G401 (cell line): ENCODE data around the gene SIL1. TPM values are rescaled to one million over a fixed set of nuclear protein-coding genes. Genes with fewer than 3 reads are reported as not detected.
"Not testable (repeated sequence)": the region's sequence is repeated elsewhere in the genome, so short reads cannot be mapped to it uniquely, and the experiment has no call there.

Experiments used
- DNase-seq: peaks from one replicate; pipeline ENCODE4 v3.0.0-alpha.2; 2015; ENCODE audit warnings: low spot score
- in situ Hi-C: cut with HindIII; loops from 2 replicates; pipeline ENCODE4 v1.10.0; 2016; ENCODE audit warnings: low sequenced_read_pairs, mixed read lengths
- total RNA-seq: library from RNA; depleted of rRNA; stranded (reverse); fragments of >200 nt; shearing (Covaris generic); gene quantifications from 2 replicates; pipeline ENCODE4 v1.2.3, GENCODE V29; 2014

SIL1 gene
- total RNA-seq, 1 experiment from 2014 or later = 66.4 TPM

DNA sequence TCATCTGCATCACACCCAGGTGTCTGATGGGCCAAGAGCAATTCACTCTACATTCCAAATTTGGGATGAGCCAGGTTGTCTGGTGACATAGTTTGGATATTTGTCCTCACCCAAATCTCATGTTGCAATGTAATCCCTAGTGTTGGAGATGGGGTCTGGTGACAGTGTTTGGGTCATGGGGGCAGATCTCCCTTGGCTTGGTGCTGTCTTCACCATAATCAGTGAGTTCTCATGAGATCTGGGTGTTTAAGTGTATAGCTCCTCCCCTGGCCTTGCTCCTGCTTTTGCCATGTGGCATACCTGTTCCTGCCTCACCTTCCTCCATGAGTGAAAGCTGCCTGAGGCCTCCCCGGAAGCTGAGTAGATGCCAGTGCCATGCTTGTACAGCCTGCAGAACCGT lies 7.4 kb upstream of the SIL1 start:
- in situ Hi-C loops = no loop called here
- DNase-seq = no peak

DNA sequence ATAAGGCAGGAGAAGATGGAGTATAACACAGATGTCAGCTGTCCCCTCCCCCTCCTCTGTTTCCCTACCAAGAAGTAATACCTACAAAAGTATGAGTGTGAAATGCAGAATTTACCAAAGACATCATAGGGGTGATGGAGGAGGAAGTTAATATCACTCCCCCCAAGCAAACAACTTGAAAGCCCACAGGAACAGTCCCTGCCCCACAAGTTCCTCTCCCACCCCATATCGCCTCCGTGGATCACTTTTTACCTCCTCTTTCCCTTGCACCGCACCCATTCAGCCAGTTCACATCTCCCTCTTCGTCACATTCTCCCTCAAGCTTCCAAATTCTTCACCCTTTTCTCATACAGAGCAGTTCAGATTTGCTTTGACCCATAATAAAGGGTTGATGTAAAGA lies 7.0 kb upstream of the SIL1 start:
- in situ Hi-C loops = no loop called here
- DNase-seq = no peak

DNA sequence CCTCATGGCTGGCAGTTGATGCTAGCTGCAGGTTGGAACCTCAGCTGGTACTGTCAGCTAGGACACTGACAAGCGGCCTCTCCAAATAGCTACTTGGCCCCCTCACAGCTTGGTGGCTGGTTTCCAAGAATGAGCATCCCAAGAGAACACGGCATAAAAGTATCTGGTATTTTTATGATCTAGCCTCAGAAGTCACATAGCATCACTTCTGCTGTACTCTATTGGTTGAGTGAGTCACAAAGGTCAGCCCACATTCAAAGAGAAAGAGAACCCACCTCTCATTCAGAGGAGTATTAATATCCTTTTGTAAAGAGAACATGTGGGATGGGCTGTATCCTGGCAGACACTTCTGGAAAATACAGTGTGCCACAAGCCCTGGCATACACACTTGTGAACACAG lies 6.0 kb upstream of the SIL1 start:
- peak; percentile 48 for DNase-seq
- in situ Hi-C loops = no loop called here

DNA sequence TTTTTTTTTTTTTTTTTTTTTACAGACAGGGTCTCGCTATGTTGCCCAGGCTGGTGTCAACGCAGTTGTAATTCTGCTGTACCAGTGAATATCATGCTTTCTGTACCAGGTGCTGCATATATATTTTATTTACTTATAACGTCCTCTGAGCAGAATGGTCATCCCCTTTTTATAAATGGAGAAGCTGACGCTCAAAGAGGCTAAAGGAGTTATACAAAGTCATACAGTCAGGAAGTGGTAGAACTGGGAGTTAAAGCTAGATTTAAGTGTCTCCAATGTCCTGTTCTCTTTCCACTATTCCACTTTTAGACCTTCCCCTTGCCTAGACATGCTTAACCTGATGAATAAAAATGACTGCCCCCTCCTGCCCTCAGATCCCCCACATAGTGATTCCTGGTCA lies 1.2 kb upstream of the SIL1 start:
- DNase-seq = no peak
- in situ Hi-C loops = no loop called here

DNA sequence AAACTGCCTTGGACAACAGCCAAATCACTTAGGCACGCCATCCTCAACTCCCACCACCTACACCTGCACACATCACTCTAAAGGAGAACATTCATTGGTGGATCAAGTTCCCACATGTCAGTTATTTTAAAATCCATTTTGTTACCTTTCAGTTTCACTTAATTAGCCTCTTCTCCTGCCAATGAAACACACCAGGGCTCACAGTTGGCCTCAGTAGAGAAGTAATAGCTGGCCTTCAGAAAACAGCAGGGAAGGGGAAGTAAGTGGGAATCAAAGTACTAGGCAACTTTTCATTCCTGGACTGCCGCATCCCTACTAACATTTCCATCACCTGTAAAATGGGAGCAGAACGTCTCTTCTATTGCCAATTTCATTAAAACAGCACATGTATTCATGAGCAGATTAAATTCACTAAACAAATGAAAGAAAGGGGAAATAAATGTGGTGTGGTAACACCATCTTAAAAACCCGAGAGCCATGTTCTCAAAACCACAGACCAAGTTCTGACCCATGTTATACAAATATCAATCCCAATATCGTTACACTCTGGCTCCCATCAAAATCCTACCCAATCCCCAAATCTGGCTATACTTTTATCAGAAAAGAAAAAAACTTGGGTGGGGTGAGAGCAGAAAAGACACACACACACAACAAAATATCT lies 1.7 kb downstream of the SIL1 start:
- in situ Hi-C loops = no loop called here
- no peak for DNase-seq

DNA sequence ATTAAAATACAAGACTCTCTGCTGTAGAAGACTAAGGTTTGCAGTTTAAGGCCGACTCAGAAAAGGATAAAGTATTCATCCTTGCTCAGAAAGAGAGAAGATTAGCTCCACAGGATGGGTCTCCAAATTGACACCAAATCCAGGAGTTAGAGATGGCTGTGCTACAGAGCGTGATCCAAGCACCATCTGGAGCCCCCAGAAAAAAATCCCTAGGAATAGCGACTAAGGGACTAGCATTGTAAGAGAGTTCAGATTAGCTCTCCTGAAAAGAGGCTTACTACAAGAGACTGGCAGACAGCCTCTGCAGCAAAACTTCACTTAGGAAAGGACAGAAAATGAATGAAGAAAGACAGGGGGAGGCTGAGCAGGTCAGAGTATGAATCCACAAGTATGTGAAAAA lies 3.7 kb downstream of the SIL1 start:
- DNase-seq = no peak
- in situ Hi-C loops = no loop called here

DNA sequence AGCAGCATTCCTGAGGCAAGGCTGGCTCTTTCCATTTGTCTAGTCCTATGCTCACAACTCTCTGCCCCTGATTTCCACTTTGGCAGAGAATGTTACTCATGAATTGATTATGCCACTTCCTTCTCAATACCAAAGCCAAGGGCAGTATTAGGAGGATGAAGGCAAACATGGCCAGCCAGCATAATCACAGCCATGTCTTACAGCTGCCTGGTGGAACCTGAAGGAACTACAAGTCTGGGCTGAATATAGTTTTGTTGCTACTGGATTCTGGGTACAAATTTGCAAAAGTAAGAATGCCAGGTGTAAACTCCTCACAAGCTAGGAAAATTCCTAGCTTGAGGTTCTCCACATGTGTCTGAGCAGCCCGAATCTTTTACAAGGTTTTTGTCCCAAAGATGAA lies 4.2 kb downstream of the SIL1 start:
- DNase-seq = no peak
- in situ Hi-C loops = no loop called here

DNA sequence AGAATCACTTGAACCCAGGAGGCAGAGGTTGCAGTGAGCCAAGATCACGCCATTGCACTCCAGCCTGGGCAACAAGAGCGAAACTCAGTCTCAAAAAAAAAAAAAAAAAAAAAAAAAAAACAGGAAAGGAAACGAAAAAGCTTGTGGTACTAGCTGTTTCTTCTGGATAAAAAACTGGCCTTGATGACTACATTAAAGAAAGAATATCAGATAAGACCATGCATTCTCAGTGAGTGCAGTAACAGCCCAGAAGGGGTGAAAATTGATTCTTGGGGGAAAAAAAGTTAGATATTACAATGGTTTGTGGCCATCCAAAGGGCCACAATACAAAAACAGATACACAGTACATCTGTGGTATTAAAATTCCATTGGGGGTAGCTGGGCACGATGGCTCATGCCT lies 5.3 kb downstream of the SIL1 start:
- in situ Hi-C loops, DNase-seq: not testable (repeated sequence)

DNA sequence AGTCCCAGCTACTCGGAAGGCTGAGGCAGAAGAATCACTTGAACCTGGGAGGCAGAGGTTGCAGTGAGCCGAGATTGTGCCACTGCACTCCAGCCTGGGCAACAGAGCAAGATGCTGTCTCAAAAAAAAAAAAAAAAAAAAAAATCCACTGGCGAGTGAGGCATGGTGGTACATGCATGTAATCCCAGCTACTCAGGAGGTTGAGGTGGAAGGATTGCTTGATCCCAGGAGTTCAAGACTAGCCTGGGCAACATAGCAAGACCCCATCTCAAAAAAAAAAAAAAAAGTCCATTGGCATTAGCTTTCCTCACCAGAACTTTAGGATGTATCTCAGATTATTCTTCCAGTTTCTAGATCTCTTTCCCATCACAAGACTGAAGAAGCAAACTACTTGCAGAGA lies 6.2 kb downstream of the SIL1 start:
- DNase-seq, in situ Hi-C loops: not testable (repeated sequence)

DNA sequence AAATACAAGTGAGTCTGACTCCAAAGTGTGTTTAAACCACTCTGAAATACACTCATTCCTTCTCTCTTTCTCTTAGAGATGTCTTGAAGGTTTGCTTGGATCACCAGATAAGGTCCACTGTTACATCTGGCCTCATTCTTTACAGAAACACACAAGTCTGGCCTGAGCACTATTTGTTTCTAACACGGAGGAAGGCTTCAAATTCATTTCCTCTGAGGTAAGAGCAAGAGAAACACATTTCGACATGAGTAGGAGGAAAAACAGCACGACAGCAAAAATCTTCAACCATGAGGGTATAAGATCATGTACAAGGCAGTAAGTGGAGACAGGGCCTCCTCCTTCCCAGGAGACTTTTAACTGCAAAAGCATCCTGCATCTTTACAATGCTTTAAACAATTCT lies 8.0 kb downstream of the SIL1 start:
- in situ Hi-C loops = no loop called here
- DNase-seq = no peak

DNA sequence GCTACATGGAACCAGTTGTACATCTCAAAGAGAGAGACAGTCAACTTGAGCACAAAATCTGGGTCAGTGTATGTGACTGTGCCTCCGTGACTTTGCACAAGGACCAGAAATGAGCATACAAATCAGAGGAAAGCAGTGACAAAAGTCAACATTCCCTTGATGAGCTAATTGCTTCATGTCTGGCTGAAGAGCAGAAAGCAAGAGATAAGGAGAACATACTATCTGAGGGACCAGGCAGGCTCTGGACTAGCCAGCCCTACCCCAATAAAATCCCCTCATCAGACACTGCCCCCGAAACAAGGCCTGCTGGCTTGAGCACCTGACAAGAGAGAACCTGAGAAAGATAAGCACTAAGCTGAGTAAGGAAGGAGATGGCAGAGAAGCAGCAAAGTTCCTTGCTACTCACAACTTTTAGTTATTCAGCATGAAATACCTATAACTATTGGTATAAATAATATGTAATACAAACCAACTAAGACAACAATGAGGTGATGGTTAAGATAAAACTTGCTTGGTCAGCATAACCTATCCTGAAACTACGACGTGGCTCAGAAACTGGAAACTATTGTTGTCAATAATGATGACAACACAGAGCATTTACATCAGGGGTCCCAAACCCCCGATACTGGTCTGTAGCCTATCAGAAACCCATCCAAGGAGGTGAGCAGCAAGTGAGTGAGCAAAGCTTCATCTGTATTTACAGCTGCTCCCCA lies 9.5 kb downstream of the SIL1 start:
- in situ Hi-C loops = no loop called here
- DNase-seq = no peak

DNA sequence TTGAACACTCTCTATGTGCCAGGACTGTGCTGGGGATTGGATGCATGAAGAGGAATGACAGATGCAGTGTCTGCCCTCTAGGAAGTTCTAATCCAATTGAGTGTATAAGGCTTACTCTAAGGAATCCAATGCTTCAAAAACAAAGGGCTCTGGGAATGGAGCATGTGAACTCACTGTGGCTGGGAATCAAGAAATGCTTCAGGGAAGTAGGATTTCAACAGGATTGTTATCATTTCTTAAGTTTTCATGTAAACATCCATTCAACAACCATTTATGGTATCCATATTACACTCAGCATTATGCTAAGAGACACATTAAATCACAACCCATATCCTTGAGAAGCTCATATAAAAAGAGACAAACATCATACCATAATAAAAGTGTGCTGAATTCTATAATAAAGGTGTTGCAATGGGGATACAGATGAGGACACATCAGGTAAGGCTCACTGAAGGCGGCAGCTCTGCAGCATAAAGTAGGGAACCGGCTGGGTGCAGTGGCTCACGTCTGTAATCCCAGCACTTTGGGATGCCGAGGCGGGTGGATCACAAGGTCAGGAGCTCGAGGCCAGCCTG lies 11.3 kb downstream of the SIL1 start:
- in situ Hi-C loops = no loop called here
- no peak for DNase-seq

DNA sequence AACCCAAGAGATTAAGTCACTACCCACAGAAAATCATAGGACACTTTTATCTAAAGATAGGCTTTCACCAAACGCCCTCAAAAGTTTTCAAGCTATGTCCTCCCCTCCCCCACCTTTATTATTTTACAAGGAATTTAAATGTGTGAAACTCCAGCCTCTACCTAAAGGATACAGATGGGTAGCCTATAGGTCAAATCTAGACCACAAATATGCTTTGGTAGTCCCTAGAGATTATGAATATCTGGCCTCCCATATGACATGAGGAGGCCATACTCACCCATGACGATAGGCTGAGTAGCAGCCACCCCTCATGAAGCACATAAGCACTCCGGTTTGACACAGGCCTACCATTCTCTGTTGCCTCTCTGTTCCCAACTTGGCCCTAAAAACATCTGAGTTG lies 11.9 kb downstream of the SIL1 start:
- in situ Hi-C loops = no loop called here
- DNase-seq = no peak

DNA sequence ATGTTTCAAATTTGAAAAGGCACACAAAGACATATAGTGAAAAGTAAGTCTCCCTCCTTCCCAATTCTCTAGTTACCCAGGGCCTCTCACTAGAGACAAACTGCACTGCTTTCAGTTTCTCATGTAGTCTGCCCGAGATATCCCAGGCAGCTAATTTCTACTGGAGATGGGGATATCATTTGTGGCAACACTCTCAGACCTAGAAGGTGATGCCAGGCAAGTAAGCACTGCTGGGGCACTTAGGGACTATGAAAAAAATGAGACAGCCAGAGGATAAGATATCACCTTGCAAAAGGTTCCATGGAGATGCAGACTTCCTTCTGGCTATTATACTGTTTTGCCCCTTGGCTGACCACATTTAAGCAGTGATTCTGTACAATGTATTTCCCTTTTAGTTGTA lies 12.6 kb downstream of the SIL1 start:
- DNase-seq = no peak
- in situ Hi-C loops = no loop called here

DNA sequence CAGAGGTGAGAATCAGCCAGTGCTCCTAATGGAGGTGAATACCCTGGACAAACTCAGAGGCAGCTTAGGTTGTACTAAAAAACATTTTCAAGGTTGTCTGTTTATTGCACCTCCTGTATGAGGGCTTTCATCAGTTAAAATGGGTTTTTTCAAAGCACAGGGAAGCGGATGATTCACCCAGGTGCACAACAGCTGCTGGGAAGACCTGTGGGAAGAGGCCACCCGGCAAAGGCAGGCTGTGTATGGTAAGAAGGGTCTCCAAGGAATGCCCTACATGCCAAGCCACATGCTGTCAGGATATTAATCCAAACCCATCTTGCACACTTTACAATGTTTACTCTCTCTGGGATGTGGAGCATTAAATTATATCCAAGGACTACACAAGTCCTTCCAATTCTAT lies 14.7 kb downstream of the SIL1 start:
- in situ Hi-C loops = no loop called here
- DNase-seq = no peak

DNA sequence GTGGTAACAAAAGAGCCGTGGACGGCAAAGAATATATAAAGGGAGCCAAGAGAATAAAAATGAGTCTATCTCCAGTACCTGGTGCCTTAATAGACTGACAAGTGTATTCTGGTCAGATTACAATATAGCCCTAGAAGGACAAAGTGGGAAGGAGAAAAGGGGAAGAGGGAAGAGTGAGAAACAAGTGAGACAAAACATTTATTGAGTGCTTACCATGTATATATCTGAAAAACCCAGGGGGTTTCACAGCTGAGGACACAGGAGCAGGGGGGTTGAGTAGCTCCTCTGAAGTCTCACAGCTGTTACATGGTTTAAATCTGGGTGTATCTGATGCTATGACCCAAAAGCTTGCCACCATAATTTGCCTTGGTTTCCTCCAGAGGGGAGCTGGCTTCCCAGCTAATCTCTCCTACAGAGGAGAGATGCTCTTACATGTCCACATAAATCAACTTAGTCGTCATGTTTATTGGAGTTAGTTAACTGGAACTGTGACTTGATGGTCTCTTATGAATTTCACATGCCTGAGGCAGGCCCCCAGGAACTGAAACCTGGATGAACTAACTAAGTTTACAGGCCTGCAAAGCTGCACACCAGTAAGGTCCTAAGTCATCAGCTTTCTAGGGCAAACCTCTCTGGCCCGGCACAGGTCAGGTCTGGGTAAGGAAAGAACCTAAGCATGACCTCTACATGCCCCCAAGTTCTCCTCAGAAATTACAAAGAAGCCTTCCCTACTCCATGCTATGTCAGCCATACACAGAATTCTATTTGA lies 15.5 kb downstream of the SIL1 start:
- DNase-seq = no peak
- in situ Hi-C loops = no loop called here

DNA sequence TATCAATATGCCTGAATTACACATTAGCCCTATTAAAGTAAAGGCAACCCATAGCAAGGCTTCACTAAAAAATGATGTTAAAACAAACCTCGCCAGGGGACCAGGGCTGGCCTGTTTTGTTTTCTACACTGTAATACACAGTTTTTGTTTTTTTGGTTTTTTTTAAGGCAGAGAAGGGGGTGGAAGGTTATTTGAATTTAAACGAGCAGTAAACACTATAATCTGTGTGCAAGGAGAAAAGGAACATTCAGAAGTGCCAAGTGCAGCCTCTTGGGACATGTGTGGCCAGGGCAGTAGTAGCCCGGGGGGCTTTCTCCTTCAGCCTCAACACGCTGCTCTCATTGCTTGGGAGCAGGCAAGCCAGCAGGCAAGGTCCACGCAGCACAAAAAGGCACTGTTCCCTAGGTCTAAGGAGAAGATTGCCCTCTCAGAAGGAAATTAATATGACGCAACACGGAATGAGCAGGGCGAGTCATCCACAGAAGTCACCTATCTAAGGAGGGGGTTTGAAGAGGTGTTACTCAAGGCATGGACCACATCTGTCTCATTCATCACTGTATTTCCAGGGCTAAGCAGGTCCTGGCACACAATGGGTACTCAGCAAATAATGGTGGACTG lies 16.2 kb downstream of the SIL1 start:
- in situ Hi-C loops = no loop called here
- no peak for DNase-seq

DNA sequence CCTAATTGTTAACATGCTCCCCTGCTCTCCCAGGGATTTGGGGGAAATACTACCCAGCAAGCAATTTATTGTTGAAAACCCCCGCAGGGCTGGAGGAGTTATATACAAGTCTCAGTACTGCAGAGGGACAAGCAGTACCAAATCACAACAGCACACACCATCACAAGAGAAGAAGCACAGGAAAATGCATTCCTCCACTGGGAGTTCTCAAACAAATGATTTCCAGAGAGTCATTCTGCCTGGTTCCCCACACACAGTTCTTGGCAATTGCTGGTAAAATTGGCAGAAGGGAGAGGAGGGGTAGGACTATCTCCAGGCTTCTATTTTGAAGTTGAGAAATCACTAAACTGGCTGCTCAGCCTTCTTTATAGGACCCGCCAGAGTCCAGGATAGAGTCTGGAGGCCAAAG lies 16.8 kb downstream of the SIL1 start:
- DNase-seq = no peak
- in situ Hi-C loops = no loop called here

DNA sequence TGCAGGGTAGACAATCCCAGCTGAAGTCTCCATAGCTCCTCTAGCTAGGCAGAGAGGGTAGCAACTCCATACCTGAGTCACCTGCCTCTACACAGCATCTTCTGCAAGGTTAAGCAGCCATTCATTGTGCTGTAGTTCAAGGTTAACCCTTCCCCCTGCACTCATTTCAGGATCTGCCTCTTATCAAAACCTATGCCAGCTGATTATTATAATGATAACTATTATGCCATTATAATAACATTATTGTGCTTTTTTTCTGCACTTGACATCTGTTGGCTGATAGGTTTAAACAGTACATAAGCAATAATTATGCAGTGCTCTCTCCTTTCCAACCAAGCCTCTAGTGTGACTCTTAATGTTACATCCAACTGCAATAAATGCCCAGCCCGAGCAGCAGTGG lies 17.3 kb downstream of the SIL1 start:
- in situ Hi-C loops = no loop called here

More for the DNA sequence above, 17.3 kb downstream of the SIL1 start:
- DNase-seq = no peak
